Astrocyte of the hippocampus (primary cell): ENCODE data around the gene C1orf122.
"Not testable (repeated sequence)": the region's sequence is repeated elsewhere in the genome, so short reads cannot be mapped to it uniquely, and the experiment has no call there.

Source experiments
- DNase-seq: peaks from one replicate; pipeline ENCODE4 v3.0.0; 2011; ENCODE audit warnings: low read depth, low spot score

The C1orf122 gene

DNA sequence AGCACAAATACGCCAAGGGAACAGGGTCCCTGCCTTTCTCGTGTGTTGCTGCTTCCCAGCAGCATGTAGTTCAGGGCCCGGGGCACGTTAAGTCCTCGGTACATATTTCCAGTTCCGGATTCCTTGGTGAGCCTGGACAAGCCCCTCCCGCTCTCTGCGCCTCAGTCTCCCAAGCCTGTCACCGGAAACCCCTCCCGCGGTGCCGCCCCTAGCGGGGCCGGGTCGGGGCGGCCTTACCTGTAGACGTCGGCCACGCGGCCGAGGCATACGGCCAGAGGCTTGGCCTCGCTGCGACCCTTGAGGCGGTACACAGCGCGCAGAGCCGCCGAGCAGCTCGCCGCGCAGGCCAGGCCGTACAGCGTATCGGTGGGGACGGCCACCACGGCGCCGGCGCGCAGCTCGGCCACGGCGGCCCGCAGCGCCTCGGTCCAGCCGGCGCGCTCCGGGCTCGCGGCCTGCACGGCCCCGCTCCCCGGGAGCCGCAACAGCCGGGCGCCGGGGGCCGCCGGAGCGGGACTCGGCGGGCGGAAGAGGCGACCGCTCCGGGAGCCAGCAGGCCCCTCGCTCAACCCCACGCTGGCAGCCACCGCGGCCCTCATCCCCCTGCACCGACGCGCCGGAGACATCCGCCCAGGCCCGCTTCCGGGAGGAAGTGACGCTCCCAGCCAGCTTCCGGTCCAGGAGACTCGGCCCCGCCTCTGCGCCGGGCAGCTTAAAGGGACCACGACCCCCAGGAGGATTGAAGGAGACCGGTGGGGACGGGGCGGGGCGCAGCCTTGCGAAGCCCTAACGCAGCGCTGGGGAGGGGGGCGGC, at the start of gene C1orf122, which contains the start of gene YRDC:
C1orf122 (plus strand) TSS at position 236 of the 814 bp plus-strand sequence. CDS start 615 bp downstream, outside the sequence.
YRDC (minus strand) TSS at position 654 of the 814 bp plus-strand sequence; CDS start at position 626, 28 bp downstream.
- peak; percentile 97 for DNase-seq

DNA sequence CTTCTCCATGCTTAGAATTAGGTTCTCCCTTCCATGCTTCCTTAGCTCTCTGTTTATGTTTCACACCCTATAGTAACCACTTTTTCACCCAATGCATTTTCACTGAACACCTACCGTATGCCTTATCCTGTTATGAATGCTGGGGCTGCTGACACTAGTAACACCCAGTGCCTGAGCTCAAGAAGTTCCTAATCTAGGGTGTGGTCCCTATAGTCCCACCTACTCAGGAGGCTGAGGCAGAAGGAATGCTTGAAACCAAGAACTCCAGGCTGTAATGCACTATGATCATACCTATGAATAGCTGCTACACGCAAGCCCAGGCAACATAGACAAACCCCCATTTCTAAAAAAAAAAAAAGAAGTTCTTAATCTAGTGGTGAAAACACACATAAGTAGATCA, 48.1 kb upstream of the C1orf122 start:
- no peak for DNase-seq

GRCh38 chr1:37761416-37762095, 46.0 kb upstream of the C1orf122 start:
- no peak for DNase-seq

- no peak for DNase-seq
These were observed 45.1 kb upstream of the C1orf122 start for GRCh38 chr1:37762516-37762915.

DNA sequence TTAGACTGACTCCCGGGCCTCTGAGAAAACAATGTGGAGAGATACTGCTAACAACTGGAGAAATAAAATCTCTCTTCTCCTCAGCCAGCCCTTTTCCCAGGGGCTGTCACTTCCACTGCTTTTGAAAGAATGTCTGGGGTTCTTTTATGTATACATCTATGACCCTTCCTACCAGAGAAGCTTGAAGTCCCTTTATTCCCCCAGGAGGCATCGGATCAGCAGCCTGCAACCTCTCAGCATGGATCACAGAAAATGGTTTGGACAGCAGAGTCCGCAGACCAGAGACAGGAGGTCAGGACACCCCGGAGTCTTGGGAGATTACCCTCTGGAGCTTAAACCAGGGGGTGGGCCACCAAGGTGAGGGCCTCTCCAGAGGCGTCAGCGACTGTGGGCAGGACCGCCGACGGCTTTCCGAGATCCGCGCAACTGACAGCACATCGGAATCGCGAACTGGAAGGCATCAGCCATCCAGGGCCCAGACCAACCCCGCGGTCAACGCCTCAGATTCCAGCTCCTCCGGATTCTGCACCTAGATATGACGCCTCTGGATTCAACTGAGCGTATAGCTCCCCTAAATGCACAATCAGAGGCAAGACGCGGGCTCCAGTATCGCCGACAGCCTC, 43.7 kb upstream of the C1orf122 start:
- no peak for DNase-seq

GRCh38 chr1:37764414-37764825, 43.2 kb upstream of the C1orf122 start:
- peak; percentile 82 for DNase-seq

DNA sequence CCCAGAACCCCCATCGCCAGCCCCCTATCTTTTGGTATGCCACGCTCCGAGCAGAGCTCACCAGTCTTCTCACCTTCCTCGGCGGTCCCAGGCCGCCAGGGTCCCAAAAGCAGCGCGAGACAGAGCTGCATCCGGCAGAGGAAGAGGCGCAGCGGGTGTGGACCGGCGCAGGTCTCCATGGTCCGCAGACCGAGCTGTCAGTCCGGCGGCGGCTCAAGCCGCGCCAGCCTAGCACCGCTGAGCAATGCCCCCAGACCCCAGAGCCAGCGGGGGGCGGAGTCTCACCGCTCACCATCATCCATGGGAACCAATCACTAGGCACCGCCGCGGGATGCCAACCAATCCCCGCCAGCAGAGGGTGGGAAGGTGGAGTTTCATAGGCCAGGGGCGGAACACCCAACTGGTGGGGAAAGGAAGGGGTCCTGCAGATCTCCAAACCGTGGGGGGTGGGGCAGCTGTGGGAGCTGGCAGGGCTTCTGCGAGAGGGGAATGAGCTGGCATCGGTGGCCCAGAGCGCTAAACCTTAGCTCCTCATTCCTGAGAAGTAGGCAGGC, 42.6 kb upstream of the C1orf122 start, which contains the start of gene EPHA10:
EPHA10 (minus strand) TSS at position 233 of the 554 bp plus-strand sequence; CDS start at position 179, 54 bp downstream.
- no peak for DNase-seq

- DNase-seq, result no peak
These were observed 41.5 kb upstream of the C1orf122 start for GRCh38 chr1:37765916-37766664.

DNA sequence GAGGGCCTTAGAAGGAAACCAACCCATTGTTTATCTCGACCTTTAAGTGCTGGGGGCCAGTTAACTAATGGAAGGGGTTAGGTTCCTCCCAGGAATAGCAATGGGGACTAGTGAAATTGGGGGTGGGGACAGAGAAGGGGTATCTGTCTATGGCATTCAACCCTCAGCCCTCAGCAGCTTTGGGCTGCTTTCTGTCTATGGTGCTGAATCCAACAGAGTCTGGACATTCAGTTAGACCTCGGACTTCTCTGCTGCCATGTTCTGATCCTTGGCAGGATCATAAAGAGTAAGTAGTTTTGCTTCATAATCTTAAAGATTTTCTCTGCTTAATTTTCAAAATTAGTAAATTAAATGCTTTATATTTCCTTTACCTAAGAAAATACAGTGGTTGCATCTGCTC, 40.1 kb upstream of the C1orf122 start:
- no peak for DNase-seq

DNA sequence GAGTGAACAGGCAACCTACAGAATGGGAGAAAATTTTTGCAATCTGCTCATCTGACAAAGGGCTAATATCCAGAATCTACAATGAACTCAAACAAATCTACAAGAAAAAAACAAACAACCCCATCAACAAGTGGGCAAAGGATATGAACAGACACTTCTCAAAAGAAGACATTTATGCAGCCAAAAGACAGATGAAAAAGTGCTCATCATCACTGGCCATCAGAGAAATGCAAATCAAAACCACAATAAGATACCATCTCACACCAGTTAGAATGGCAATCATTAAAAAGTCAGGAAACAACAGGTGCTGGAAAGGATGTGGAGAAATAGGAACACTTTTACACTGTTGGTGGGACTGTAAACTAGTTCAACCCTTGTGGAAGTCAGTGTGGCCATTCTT, 36.1 kb upstream of the C1orf122 start:
- DNase-seq, result not testable (repeated sequence)

DNA sequence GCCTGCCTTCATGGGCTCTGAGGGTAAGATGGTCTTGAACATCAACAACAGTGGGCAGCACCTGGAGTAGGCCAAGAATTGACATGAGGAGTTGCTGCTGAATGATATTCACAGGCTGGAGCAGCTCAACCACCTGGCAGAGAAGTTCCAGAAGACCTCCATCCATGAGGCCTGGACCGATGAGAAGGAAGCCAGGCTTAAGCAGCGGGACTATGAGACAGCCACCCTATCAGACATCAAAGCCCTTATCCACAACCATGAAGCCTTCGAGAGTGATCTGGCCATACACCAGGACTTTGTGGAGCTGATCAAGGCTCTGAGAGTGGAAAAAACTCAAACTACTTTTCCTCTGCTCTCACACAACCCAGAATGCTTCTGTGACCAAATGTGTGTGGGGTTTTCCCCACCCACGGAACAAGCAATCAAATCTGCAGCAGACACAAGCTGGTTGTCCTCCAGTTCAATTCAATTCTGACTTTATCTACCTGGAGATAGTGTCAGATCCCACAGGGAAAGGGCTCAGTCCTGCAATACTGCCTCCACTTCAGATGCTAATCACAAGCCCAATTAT, 30.6 kb upstream of the C1orf122 start:
- DNase-seq, result no peak

DNA sequence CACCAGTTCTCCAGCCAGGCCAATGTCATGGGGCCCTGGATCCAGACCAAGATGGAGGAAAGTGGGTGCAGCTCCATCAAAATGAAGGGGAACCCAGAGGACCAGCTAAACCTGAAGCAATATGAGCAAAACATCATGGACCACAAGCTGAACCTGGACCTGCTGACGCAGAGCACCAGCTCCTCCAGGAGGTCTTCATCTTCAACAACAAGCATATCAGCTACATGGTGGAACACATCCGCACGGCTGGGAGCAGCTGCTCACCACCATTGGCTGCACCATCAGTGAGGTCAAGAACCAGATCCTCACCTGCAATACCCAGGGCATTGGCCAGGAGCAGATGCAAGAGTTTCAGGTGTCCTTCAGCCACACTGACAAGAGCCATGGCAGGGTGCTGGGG, 28.9 kb upstream of the C1orf122 start:
- DNase-seq, result no peak

DNA sequence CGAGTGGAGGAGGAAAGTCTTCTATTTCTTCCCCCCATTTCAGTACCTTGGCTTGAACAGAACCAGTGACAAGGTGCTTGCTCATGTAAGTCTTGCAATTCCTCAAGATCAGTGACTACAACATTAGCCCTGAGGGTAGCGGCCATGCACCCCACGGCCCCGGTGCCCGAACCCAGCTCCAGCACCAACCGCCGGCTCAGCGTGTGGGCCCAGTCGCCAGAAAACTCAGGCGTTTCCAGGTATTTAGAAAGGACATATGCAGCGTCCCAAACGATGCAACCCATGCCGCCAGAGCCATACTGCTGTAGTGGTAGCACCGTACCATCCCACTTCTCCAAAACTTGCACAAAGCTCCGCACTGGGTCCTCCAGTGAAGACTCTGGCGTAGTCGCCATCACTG, 25.1 kb upstream of the C1orf122 start:
- DNase-seq, result no peak

- no peak for DNase-seq
These were observed 14.5 kb upstream of the C1orf122 start for GRCh38 chr1:37792943-37793686.

- peak; percentile 84 for DNase-seq
These were observed 13.7 kb upstream of the C1orf122 start, which contains the start of gene MANEAL for GRCh38 chr1:37793773-37794371. Gene MANEAL (plus strand): TSS chr1:37793847. CDS start chr1:37794183, 336 bp downstream.

DNA sequence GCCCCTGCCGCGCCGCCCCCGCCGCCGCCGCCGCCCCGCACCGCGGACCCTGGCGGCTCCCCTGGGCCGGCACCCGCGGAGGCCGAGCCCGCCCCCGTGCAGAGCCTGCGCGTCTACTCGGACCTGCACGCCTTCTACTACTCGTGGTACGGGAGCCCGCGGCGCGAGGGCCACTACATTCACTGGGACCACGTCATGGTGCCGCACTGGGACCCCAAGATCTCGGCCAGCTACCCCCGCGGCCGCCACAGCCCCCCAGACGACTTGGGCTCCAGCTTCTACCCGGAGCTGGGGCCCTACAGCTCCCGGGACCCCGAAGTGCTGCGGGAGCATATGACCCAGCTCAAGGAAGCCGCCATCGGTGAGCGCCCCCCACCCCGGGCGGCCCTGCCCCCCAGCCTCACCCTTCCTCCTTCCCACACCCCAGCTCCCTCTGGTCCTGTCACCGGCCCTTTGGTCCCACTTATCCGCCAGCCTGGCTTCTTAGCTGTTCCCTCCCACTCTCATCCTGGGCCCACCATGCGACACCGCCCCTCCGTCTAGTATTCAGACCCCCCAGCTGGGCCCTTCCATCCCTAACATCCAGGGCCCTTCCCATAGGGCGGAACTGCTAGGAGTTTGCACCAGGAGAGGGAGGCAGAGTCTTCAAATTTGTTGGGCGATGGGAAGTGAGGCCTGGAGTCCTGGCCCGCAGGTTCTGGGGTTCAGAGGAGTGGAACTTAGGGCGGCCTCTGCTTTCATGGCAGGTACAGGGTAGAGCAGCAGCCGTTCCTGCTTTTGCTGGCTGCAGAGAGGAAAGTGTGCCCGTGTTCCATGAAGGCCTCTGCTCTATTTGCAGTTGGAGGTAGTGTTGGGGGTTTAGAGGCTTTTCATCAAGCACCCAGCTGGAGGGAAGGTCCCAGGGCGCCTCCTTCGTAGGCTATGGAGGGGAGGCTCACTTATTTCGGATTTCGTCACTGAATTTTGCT, 12.9 kb upstream of the C1orf122 start:
- no peak for DNase-seq

- peak; percentile 80 for DNase-seq
These were observed 12.1 kb upstream of the C1orf122 start for GRCh38 chr1:37795340-37796125.
